Hepatocyte (in vitro differentiated cells): ENCODE data around the gene SFT2D1.

Experiments used
- CTCF ChIP-seq: fragments of 200-600 bp; sonication (generic); IDR thresholded peaks from 2 replicates; pipeline ENCODE4 v1.5.1; 2016; ENCODE audit warnings: antibody characterized with exemption, mild to moderate bottlenecking; ENCODE audit not compliant: poor library complexity
- EZH2 ChIP-seq: fragments of 200-600 bp; sonication (generic); IDR thresholded peaks from 2 replicates; pipeline ENCODE4 v1.6.1; 2016; ENCODE audit warnings: antibody characterized with exemption, mild to moderate bottlenecking, borderline replicate concordance

- TF ChIP-seq CTCF (no peak), EZH2 (no peak)
Observed at GRCh38 chr6:166361077-166361429, 18.7 kb upstream of the SFT2D1 start.
